HG02588 (cell line): ENCODE measurements around the gene SPATA31A7.
"Not testable (repeated sequence)": the region's sequence is repeated elsewhere in the genome, so short reads cannot be mapped to it uniquely, and the experiment has no call there.

Experiments
- ATAC-seq: cut with Tn5 transposase; IDR thresholded peaks from one replicate; pipeline ENCODE4 v1.9.1; 2021; ENCODE audit warnings: mild to moderate bottlenecking, moderate library complexity; ENCODE audit not compliant: unreplicated experiment

SPATA31A7 gene

DNA sequence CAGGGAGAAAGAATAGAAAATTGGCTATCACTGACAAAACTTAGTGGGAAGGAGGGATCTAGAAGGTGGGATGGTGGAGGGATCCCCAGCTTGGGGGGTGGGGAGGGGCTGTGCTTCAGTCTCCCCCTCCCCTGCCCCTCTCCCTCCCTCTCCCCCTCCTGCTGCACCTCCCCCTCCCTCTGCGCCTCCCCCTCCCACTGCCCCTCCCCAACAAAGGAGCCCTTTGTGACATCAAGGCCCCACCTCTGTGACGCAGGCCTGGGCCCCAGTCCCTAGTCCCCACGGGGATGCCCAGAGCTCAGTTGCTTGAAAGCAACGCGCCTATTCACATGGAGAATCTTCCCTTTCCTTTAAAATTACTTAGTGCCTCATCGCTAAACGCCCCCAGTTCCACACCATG lies at the start of gene SPATA31A7:
TSS of gene SPATA31A7 (plus strand) at position 301 of the 400 bp plus-strand sequence. CDS start at position 330, 29 bp downstream.
- ATAC-seq, result not testable (repeated sequence)

DNA sequence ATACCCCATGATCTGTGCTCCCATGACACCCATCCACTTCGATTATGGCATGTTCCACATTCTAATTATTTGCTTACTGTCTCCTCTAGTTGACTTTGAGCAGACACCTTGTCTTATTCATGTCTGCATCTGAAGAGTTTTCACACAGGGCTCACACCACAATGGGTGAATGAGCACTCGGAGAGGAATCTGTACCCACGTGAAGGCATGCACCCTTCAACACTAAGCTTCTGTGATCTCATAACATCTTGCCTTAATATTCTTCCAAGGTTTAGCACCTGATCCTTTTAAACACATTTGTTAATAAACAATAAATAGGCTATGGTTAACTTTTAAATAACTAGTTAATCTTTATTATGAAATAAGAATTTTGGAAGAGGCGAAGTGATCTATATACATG lies 36.6 kb downstream of the SPATA31A7 start:
- not testable (repeated sequence) for ATAC-seq
